ENCODE measurements around the gene FLCN. TPM values are rescaled to one million over a fixed set of nuclear protein-coding genes. Genes with fewer than 3 reads are reported as not detected.

Gene FLCN
- total and polyA plus RNA-seq, 2 of the 13 experiments (the other 11 are each of a cell fraction or from before 2014, with no cell fraction given): 16.6 to 24.9 TPM

DNA sequence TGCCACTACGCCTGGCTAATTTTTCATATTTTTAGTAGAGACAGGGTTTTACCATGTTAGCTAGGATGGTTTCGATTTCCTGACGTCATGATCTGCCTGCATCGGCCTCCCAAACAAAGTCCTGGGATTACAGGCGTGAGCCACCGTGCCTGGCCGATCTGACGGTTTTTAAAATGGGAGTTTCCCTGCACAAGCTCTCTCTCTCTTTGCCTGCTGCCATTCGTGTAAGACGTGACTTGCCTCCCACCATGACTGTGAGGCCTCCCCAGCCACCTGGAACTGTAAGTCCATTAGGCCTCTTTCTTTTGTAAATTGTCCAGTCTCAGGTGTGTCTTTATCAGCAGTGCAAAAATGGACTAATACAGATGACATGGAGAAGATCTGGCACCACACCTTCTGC, 4.7 kb upstream of the FLCN start:
- H3K36me3 ChIP-seq (replicated peaks in 1 of 2; ENCODE audit: control insufficient read depth in 1 of 2, insufficient read depth in 2 of 2, low read length in 2 of 2): peaks cover 0 to 6% of the 10 kb centered on the region in 2 experiments; a peak in 1 of 5 replicates
- FAIRE-seq: no peak

More for the DNA sequence above, 4.7 kb upstream of the FLCN start:
- Histone ChIP-seq H3K9me3 (ENCODE audit: low read length) (no peaks in the 10 kb centered on the region), H3K9ac (ENCODE audit: insufficient read depth, low read depth, low read length) (no peak overlapping the region), H2AFZ (ENCODE audit: low read length) (no peak overlapping the region), H3K4me1 (ENCODE audit: insufficient read depth, low read length) (peaks cover 8% of the 10 kb centered on the region), H3K79me2 (ENCODE audit: insufficient read depth, low read length) (peaks cover 2% of the 10 kb centered on the region), H3K4me2 (ENCODE audit: low read depth, low read length) (no peak overlapping the region), H3K4me3 (replicated peaks in 1 of 3; ENCODE audit: insufficient read depth in 1 of 3, low read depth in 2 of 3, low read length in 3 of 3) (no peak overlapping the region), H3K27me3 (ENCODE audit: control insufficient read depth in 1 of 2, insufficient read depth in 2 of 2, low read length in 2 of 2) (no peaks in the 10 kb centered on the region), H4K20me1 (ENCODE audit: insufficient read depth, low read length) (no peaks in the 10 kb centered on the region), H3K27ac (ENCODE audit: extremely low read length, insufficient read depth, low read length) (no peak overlapping the region)
- ChIA-PET POLR2A (no interaction called here), CTCF (ENCODE audit: low intra/inter-chr PET ratio, low total read pairs) (no interaction called here)
- intact Hi-C loops (cut with micrococcal nuclease; ENCODE audit: unreplicated experiment) (no loop called here), in situ Hi-C loops (cut with HindIII; ENCODE audit: extremely low pct_ligation_motif_present, low pct_unique_long_range_greater_than_20kb) (no loop called here)
- no TSS peak for BruUV-seq (replicated peaks)
- TF ChIP-seq BRD4 (CRISPR knock-in tag; IDR thresholded peaks at IDR 0.05) (no peak), ZNF569 (CRISPR knock-in tag; IDR thresholded peaks at IDR 0.05; ENCODE audit: borderline replicate concordance) (no peak), TEAD3 (CRISPR knock-in tag; optimal IDR thresholded peaks at IDR 0.05; ENCODE audit: borderline replicate concordance) (no peak), FOXC1 (CRISPR knock-in tag; IDR thresholded peaks at IDR 0.05; ENCODE audit: borderline replicate concordance) (no peak), HMG20A (CRISPR knock-in tag; IDR thresholded peaks at IDR 0.05; ENCODE audit: borderline replicate concordance) (no peak), ZNF768 (CRISPR knock-in tag; IDR thresholded peaks at IDR 0.05) (no peak), ZNF703 (CRISPR knock-in tag; IDR thresholded peaks at IDR 0.05; ENCODE audit: borderline replicate concordance) (no peak), SRF (IDR thresholded peaks at IDR 0.05; ENCODE audit: low read depth, low read length) (no peak), HNRNPUL1 (IDR thresholded peaks at IDR 0.05; ENCODE audit: low read depth, low read length) (no peak), TBP (CRISPR knock-in tag; IDR thresholded peaks at IDR 0.05) (no peak), CREM (IDR thresholded peaks at IDR 0.05) (no peak), CREM (CRISPR knock-in tag; IDR thresholded peaks at IDR 0.05) (no peak), ZNF296 (CRISPR knock-in tag; conservative IDR thresholded peaks at IDR 0.05) (no peak), NFE2L1 (CRISPR knock-in tag; IDR thresholded peaks at IDR 0.05; ENCODE audit: borderline replicate concordance) (no peak), ZSCAN9 (CRISPR knock-in tag; IDR thresholded peaks at IDR 0.05; ENCODE audit: borderline replicate concordance) (no peak), ARNT (IDR thresholded peaks at IDR 0.05) (no peak)
- TF ChIP-seq, protein P1, sequence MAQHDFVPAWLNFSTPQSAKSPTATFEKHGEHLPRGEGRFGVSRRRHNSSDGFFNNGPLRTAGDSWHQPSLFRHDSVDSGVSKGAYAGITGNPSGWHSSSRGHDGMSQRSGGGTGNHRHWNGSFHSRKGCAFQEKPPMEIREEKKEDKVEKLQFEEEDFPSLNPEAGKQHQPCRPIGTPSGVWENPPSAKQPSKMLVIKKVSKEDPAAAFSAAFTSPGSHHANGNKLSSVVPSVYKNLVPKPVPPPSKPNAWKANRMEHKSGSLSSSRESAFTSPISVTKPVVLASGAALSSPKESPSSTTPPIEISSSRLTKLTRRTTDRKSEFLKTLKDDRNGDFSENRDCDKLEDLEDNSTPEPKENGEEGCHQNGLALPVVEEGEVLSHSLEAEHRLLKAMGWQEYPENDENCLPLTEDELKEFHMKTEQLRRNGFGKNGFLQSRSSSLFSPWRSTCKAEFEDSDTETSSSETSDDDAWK (CRISPR knock-in tag; IDR thresholded peaks at IDR 0.05): no peak
- TF ChIP-seq, protein P2, sequence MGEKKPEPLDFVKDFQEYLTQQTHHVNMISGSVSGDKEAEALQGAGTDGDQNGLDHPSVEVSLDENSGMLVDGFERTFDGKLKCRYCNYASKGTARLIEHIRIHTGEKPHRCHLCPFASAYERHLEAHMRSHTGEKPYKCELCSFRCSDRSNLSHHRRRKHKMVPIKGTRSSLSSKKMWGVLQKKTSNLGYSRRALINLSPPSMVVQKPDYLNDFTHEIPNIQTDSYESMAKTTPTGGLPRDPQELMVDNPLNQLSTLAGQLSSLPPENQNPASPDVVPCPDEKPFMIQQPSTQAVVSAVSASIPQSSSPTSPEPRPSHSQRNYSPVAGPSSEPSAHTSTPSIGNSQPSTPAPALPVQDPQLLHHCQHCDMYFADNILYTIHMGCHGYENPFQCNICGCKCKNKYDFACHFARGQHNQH (CRISPR knock-in tag; IDR thresholded peaks at IDR 0.05): no peak
- DNase-seq (ENCODE audit: low spot score) (no peak), ATAC-seq (no peak)
- WGBS (ENCODE audit: low lambda C conversion rate): 90% methylated on average over 10 of the region's 10 CpGs
